Endodermal cell (in vitro differentiated cells): Measurements from ENCODE around the gene PER2. TPM values are rescaled to one million over a fixed set of nuclear protein-coding genes. Genes with fewer than 3 reads are reported as not detected.
"Not testable (repeated sequence)": the region's sequence is repeated elsewhere in the genome, so short reads cannot be mapped to it uniquely, and the experiment has no call there.

Source experiments
- DNase-seq: peaks from one replicate; pipeline ENCODE4 v3.0.0-alpha.2; 2017
- H3K27ac ChIP-seq: 2 replicates; pipeline ENCODE4 v1.5.1; 2013; ENCODE audit warnings: mild to moderate bottlenecking, low read depth, low read length, moderate library complexity
- H3K27me3 ChIP-seq: 2 replicates; pipeline ENCODE4 v1.6.1; 2013; ENCODE audit warnings: mild to moderate bottlenecking, low read length, moderate library complexity; ENCODE audit not compliant: insufficient read depth, control insufficient read depth, poor library complexity, severe bottlenecking
- H3K36me3 ChIP-seq: 2 replicates; pipeline ENCODE4 v1.7.0; 2013; ENCODE audit warnings: mild to moderate bottlenecking, low read length, moderate library complexity; ENCODE audit not compliant: control insufficient read depth, insufficient read depth
- H3K4me1 ChIP-seq: one replicate; pipeline ENCODE4 v1.7.0; 2013; ENCODE audit warnings: low read length; ENCODE audit not compliant: control insufficient read depth, insufficient read depth
- H3K4me3 ChIP-seq: 2 replicates; pipeline ENCODE4 v1.5.1; 2013; ENCODE audit warnings: mild to moderate bottlenecking, low read length, moderate library complexity
- H3K9ac ChIP-seq: 2 replicates; pipeline ENCODE4 v1.6.1; 2013; ENCODE audit warnings: mild to moderate bottlenecking, low read length, moderate library complexity; ENCODE audit not compliant: poor library complexity, severe bottlenecking; ENCODE audit errors: extremely low read depth
- H3K9me3 ChIP-seq: 2 replicates; pipeline ENCODE4 v1.6.1; 2013; ENCODE audit warnings: mild to moderate bottlenecking, low read length, moderate library complexity; ENCODE audit not compliant: control insufficient read depth
- H3K27ac Mint-ChIP-seq: 2 replicates; pipeline ENCODE4 v1.8.0; 2020; ENCODE audit warnings: mixed read lengths
- H3K27me3 Mint-ChIP-seq: 2 replicates; pipeline ENCODE4 v1.8.0; 2021; ENCODE audit warnings: mild to moderate bottlenecking, mixed read lengths; ENCODE audit not compliant: insufficient read depth
- H3K36me3 Mint-ChIP-seq: 2 replicates; pipeline ENCODE4 v1.8.0; 2020; ENCODE audit warnings: low read depth, mixed read lengths
- H3K4me1 Mint-ChIP-seq: 2 replicates; pipeline ENCODE4 v1.8.0; 2020; ENCODE audit warnings: mixed read lengths
- H3K4me3 Mint-ChIP-seq: 2 replicates; pipeline ENCODE4 v1.8.0; 2020; ENCODE audit warnings: mild to moderate bottlenecking, moderate library complexity, mixed read lengths
- H3K9me3 Mint-ChIP-seq: 2 replicates; pipeline ENCODE4 v1.8.0; 2020; ENCODE audit warnings: mild to moderate bottlenecking, mixed read lengths
- WGBS, 2 experiments: methylation state at CpG; one replicate each; pipeline versions ENCODE4 v1.1.5 to v1.1.7; 2013; ENCODE audit warnings: missing lambda C conversion rate in 2 of 2, mixed read lengths in 1 of 2; ENCODE audit not compliant: insufficient coverage in 1 of 2, insufficient read length in 1 of 2; 5-methylcytosine and 5-hydroxymethylcytosine counted together
- total RNA-seq, 2 donors: library from RNA; stranded (reverse); fragmentation: NEBNext Ultra II Directional in 1 of 2; extraction: Animal tissue kit (Norgen Biotek cat#: 25700) in 1 of 2; gene quantifications; 2 replicates in 1 of 2; 3 replicates in 1 of 2; pipeline ENCODE4 v1.2.1, GENCODE V29; 2021
- TF ChIP-seq, protein P1 (sequence below): fragments of 200-600 bp; sonication (generic); conservative IDR thresholded peaks from 2 replicates; pipeline ENCODE4 v1.5.0; 2021; ENCODE audit warnings: antibody characterized with exemption, mild to moderate bottlenecking

The PER2 gene
- total RNA-seq, 2 donors from 2014 or later = 9.7 to 13.5 TPM

DNA sequence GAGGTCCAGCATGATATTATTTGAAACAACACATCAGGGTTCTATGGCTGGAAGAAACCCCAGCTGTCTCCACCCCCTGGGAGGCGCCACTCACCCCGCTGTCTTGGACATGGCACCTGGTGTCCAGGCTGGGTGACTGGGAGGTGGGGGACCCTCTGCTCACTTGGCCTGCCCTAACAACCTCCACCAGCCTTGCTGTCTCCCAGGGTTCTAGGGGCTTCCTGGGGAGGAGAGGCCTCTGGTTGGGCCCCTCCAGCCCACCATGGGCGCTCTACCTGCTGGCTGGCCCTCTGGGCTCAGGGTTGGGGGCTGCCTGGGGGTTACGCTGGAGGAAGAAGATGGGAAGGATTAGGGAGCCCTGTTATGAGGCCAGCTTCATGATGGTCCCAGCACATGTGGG, 16.3 kb downstream of the PER2 start:
- Histone ChIP-seq H3K4me3 (no peak overlapping the region), H3K4me1 (no peaks in the 10 kb centered on the region), H3K27me3 (no peaks in the 10 kb centered on the region), H3K27ac (no peak overlapping the region), H3K9ac (no peak overlapping the region), H3K36me3 (peaks cover 67% of the 10 kb centered on the region), H3K9me3 (no peaks in the 10 kb centered on the region)
- Mint-ChIP-seq H3K9me3 (no peaks in the 10 kb centered on the region), H3K36me3 (peaks cover 67% of the 10 kb centered on the region), H3K27me3 (no peaks in the 10 kb centered on the region), H3K4me1 (no peaks in the 10 kb centered on the region), H3K4me3 (no peak overlapping the region), H3K27ac (no peak overlapping the region)
- DNase-seq = no peak
- WGBS, 2 experiments = 92% methylated on average over 4 of the region's 4 CpGs; no CpG with 5 or more reads in 1 of the 2 experiments
- TF ChIP-seq, protein P1, sequence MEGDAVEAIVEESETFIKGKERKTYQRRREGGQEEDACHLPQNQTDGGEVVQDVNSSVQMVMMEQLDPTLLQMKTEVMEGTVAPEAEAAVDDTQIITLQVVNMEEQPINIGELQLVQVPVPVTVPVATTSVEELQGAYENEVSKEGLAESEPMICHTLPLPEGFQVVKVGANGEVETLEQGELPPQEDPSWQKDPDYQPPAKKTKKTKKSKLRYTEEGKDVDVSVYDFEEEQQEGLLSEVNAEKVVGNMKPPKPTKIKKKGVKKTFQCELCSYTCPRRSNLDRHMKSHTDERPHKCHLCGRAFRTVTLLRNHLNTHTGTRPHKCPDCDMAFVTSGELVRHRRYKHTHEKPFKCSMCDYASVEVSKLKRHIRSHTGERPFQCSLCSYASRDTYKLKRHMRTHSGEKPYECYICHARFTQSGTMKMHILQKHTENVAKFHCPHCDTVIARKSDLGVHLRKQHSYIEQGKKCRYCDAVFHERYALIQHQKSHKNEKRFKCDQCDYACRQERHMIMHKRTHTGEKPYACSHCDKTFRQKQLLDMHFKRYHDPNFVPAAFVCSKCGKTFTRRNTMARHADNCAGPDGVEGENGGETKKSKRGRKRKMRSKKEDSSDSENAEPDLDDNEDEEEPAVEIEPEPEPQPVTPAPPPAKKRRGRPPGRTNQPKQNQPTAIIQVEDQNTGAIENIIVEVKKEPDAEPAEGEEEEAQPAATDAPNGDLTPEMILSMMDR = no peak

GRCh38 chr2:238271686-238272085, 16.7 kb downstream of the PER2 start:
- not testable (repeated sequence) for H3K4me1 ChIP-seq, H3K9me3 ChIP-seq, H3K27ac ChIP-seq, H3K9ac ChIP-seq, H3K27me3 Mint-ChIP-seq, DNase-seq, H3K4me3 Mint-ChIP-seq, H3K4me3 ChIP-seq, H3K27me3 ChIP-seq, H3K4me1 Mint-ChIP-seq, H3K9me3 Mint-ChIP-seq, H3K27ac Mint-ChIP-seq
- 93 to 100% methylated on average over 3 to 8 of the region's 8 CpGs for WGBS, 2 experiments
- peaks cover 65% of the 10 kb centered on the region for H3K36me3 Mint-ChIP-seq
- H3K36me3 ChIP-seq = peaks cover 62% of the 10 kb centered on the region

GRCh38 chr2:238271061-238271554, 17.3 kb downstream of the PER2 start:
- 85 to 94% methylated on average over 9 to 13 of the region's 13 CpGs for WGBS, 2 experiments
- no peak overlapping the region for H3K27ac Mint-ChIP-seq
- no peaks in the 10 kb centered on the region for H3K4me1 ChIP-seq
- H3K9me3 Mint-ChIP-seq = no peaks in the 10 kb centered on the region
- no peak overlapping the region for H3K9ac ChIP-seq
- H3K27ac ChIP-seq = no peak overlapping the region
- H3K9me3 ChIP-seq = no peaks in the 10 kb centered on the region
- H3K4me1 Mint-ChIP-seq = no peaks in the 10 kb centered on the region
- H3K27me3 Mint-ChIP-seq = no peaks in the 10 kb centered on the region
- H3K27me3 ChIP-seq = no peaks in the 10 kb centered on the region
- H3K36me3 ChIP-seq = peaks cover 62% of the 10 kb centered on the region
- no peak overlapping the region for H3K4me3 ChIP-seq
- TF ChIP-seq, protein P1 = no peak
- no peak overlapping the region for H3K4me3 Mint-ChIP-seq
- peaks cover 64% of the 10 kb centered on the region for H3K36me3 Mint-ChIP-seq
- DNase-seq = no peak

GRCh38 chr2:238270606-238271005, 17.8 kb downstream of the PER2 start:
- no peak overlapping the region for H3K9ac ChIP-seq
- Mint-ChIP-seq H3K4me3 (no peak overlapping the region), H3K27ac (no peak overlapping the region), H3K4me1 (no peaks in the 10 kb centered on the region), H3K9me3 (no peaks in the 10 kb centered on the region), H3K36me3 (peaks cover 63% of the 10 kb centered on the region), H3K27me3 (no peaks in the 10 kb centered on the region)
- DNase-seq = no peak
- TF ChIP-seq, protein P1 = no peak
- no peaks in the 10 kb centered on the region for H3K27me3 ChIP-seq
- WGBS, 2 experiments = 96 to 100% methylated on average over 5 to 9 of the region's 9 CpGs
- H3K4me3 ChIP-seq = no peak overlapping the region
- peaks cover 61% of the 10 kb centered on the region for H3K36me3 ChIP-seq
- H3K9me3 ChIP-seq = no peaks in the 10 kb centered on the region
- H3K27ac ChIP-seq = no peak overlapping the region
- H3K4me1 ChIP-seq = no peaks in the 10 kb centered on the region
